T-cell (primary cell): ENCODE measurements around the gene ARHGAP24. TPM values are rescaled to one million over a fixed set of nuclear protein-coding genes. Genes with fewer than 3 reads are reported as not detected.

Experiments used
- ATAC-seq, 4 experiments: fragments of 200-7000 bp in 3 of 4; fragments of 150-1000 bp in 1 of 4; cut with Tn5 transposase; replicated peaks in 1 of 4; 1 replicate in 3 of 4; 2 replicates in 1 of 4; pipeline ENCODE4 v1.10.0; 2021; ENCODE audit warnings: moderate library complexity in 3 of 4, mild to moderate bottlenecking in 2 of 4, moderate number of reproducible peaks in 1 of 4
- CTCF ChIA-PET, 2 donors: fragments of 300-600 bp; sonication (Branson Sonifier 250); formaldehyde crosslinking; loops; one replicate each; lab custom pipeline; 2022; ENCODE audit warnings: antibody characterized with exemption in 2 of 2; lab: Charles Lee
- POLR2A ChIA-PET, 2 donors: fragments of 300-600 bp; sonication (Branson Sonifier 250); formaldehyde crosslinking; loops; one replicate each; lab custom pipeline; 2022; ENCODE audit warnings: antibody characterized with exemption in 2 of 2; lab: Charles Lee
- DNase-seq, 35 experiments: peaks; one replicate each; pipeline versions ENCODE4 v3.0.0 to v3.0.0-alpha.2; 2013 to 2023
- H3K27ac ChIP-seq: one replicate; pipeline ENCODE4 v1.5.1; 2013; ENCODE audit warnings: low read length
- H3K27me3 ChIP-seq, 2 experiments: replicated peaks in 1 of 2; 1 replicate in 1 of 2; 2 replicates in 1 of 2; pipeline versions ENCODE4 v1.6.1 to v1.7.0; 2013; ENCODE audit warnings: low read length in 1 of 2, mixed read lengths in 1 of 2; ENCODE audit not compliant: control insufficient read depth in 2 of 2, insufficient read depth in 2 of 2; ENCODE audit errors: extremely low read depth in 1 of 2
- H3K36me3 ChIP-seq, 2 donors: 1 replicate in 1 of 2; 2 replicates in 1 of 2; pipeline versions ENCODE4 v1.6.1 to v1.7.0; 2013; ENCODE audit warnings: low read length in 1 of 2; ENCODE audit not compliant: control insufficient read depth in 2 of 2, insufficient read depth in 1 of 2; ENCODE audit errors: extremely low read depth in 1 of 2
- H3K4me1 ChIP-seq, 2 experiments: 1 replicate in 1 of 2; 2 replicates in 1 of 2; pipeline versions ENCODE4 v1.6.1 to v1.7.0; 2013; ENCODE audit warnings: low read length in 2 of 2, mixed read lengths in 1 of 2; ENCODE audit not compliant: insufficient read depth in 2 of 2, control insufficient read depth in 1 of 2; ENCODE audit errors: extremely low read depth in 1 of 2
- H3K4me3 ChIP-seq, 2 donors: 1 replicate in 1 of 2; 2 replicates in 1 of 2; pipeline versions ENCODE4 v1.5.1 to v1.7.0; 2013; ENCODE audit warnings: mild to moderate bottlenecking in 2 of 2, low read length in 1 of 2, moderate library complexity in 1 of 2; ENCODE audit not compliant: control insufficient read depth in 1 of 2; ENCODE audit errors: extremely low read depth in 1 of 2
- H3K9me3 ChIP-seq: 2 replicates; pipeline ENCODE4 v1.7.0; 2013
- H3K27ac Mint-ChIP-seq, 2 donors: one replicate each; pipeline ENCODE4 v1.8.0; 2020 to 2021; ENCODE audit warnings: mild to moderate bottlenecking in 2 of 2, mixed read lengths in 2 of 2
- H3K27me3 Mint-ChIP-seq, 2 donors: one replicate each; pipeline ENCODE4 v1.8.0; 2021 to 2022; ENCODE audit warnings: mixed read lengths in 2 of 2
- H3K36me3 Mint-ChIP-seq: one replicate; pipeline ENCODE4 v1.8.0; 2021; ENCODE audit warnings: mixed read lengths
- H3K4me1 Mint-ChIP-seq, 3 donors: one replicate each; pipeline ENCODE4 v1.8.0; 2020 to 2022; ENCODE audit warnings: mixed read lengths in 3 of 3, mild to moderate bottlenecking in 1 of 3
- H3K4me3 Mint-ChIP-seq, 3 donors: one replicate each; pipeline ENCODE4 v1.8.0; 2020 to 2022; ENCODE audit warnings: mild to moderate bottlenecking in 3 of 3, mixed read lengths in 3 of 3, moderate library complexity in 3 of 3
- H3K9me3 Mint-ChIP-seq, 3 donors: one replicate each; pipeline ENCODE4 v1.8.0; 2020 to 2022; ENCODE audit warnings: mixed read lengths in 3 of 3
- WGBS: methylation state at CpG from one replicate; pipeline ENCODE4 v1.1.5; 2013; ENCODE audit warnings: missing lambda C conversion rate; ENCODE audit not compliant: insufficient coverage; 5-methylcytosine and 5-hydroxymethylcytosine counted together
- total RNA-seq, 35 experiments: library from RNA in 6 of 35; stranded (reverse) in 6 of 35; fragments of 120-200 nt in 1 of 35; gene quantifications; one replicate each; pipeline versions ENCODE4 v1.2.1 to v1.2.4 and lab custom pipeline; 2013 to 2026

ARHGAP24 gene
- total RNA-seq, 5 donors from 2014 or later (not counting 1 experiment from before 2014, with no cell fraction given): 0.45 to 2.7 (median 1.8) TPM

- ATAC-seq (no peak), DNase-seq (no peak)
- ChIA-PET CTCF (no interaction called here), POLR2A (no interaction called here)
- no peaks in the 10 kb centered on the region for H3K27me3 ChIP-seq
- Mint-ChIP-seq H3K9me3 (peaks cover 0 to 8% (median 0%) of the 10 kb centered on the region in 3 donors), H3K4me1 (no peaks in the 10 kb centered on the region), H3K27me3 (no peaks in the 10 kb centered on the region), H3K27ac (no peak overlapping the region), H3K36me3 (no peaks in the 10 kb centered on the region), H3K4me3 (no peak overlapping the region)
- H3K4me3 ChIP-seq: no peak overlapping the region
- no peak overlapping the region for H3K27ac ChIP-seq
- H3K9me3 ChIP-seq: no peaks in the 10 kb centered on the region
- H3K4me1 ChIP-seq: no peaks in the 10 kb centered on the region
- no CpG with 5 or more reads among the region's 1 CpG for WGBS
- no peaks in the 10 kb centered on the region for H3K36me3 ChIP-seq
Measured at GRCh38 chr4:85598936-85599335, 124.0 kb downstream of the ARHGAP24 start.

- Histone ChIP-seq H3K36me3 (no peaks in the 10 kb centered on the region), H3K9me3 (no peaks in the 10 kb centered on the region), H3K27ac (no peak overlapping the region), H3K27me3 (no peaks in the 10 kb centered on the region), H3K4me1 (no peaks in the 10 kb centered on the region), H3K4me3 (no peak overlapping the region)
- no peak for DNase-seq
- Mint-ChIP-seq H3K36me3 (no peaks in the 10 kb centered on the region), H3K9me3 (peaks cover 0 to 4% (median 0%) of the 10 kb centered on the region in 3 donors), H3K4me3 (no peak overlapping the region), H3K27ac (no peak overlapping the region), H3K27me3 (no peaks in the 10 kb centered on the region), H3K4me1 (no peaks in the 10 kb centered on the region)
- ChIA-PET CTCF (no interaction called here), POLR2A (no interaction called here)
- no peak for ATAC-seq
- WGBS: 38% methylated on average over 2 of the region's 4 CpGs
Measured at GRCh38 chr4:85600501-85600900, 125.6 kb downstream of the ARHGAP24 start.

- peaks cover 0 to 4% (median 0%) of the 10 kb centered on the region in 3 donors for H3K9me3 Mint-ChIP-seq
- WGBS: 71% methylated on average over 1 of the region's 3 CpGs
- no peak for ATAC-seq
- H3K27ac Mint-ChIP-seq: no peak overlapping the region
- POLR2A ChIA-PET: no interaction called here
- no peak for DNase-seq
- Histone ChIP-seq H3K9me3 (no peaks in the 10 kb centered on the region), H3K4me1 (no peaks in the 10 kb centered on the region), H3K27me3 (no peaks in the 10 kb centered on the region), H3K27ac (no peak overlapping the region), H3K36me3 (no peaks in the 10 kb centered on the region), H3K4me3 (no peak overlapping the region)
- no peaks in the 10 kb centered on the region for H3K36me3 Mint-ChIP-seq
- CTCF ChIA-PET: no interaction called here
- H3K4me3 Mint-ChIP-seq: no peak overlapping the region
- H3K27me3 Mint-ChIP-seq: no peaks in the 10 kb centered on the region
- no peaks in the 10 kb centered on the region for H3K4me1 Mint-ChIP-seq
Measured at GRCh38 chr4:85603437-85604336, 128.7 kb downstream of the ARHGAP24 start.

GRCh38 chr4:85606505-85606904 is 131.6 kb downstream of the ARHGAP24 start:
- H3K27me3 ChIP-seq: no peaks in the 10 kb centered on the region
- no CpG with 5 or more reads among the region's 1 CpG for WGBS
- no peak overlapping the region for H3K27ac ChIP-seq
- Mint-ChIP-seq H3K9me3 (peaks cover 1 to 7% (median 3%) of the 10 kb centered on the region in 3 donors), H3K4me1 (no peaks in the 10 kb centered on the region), H3K36me3 (no peaks in the 10 kb centered on the region), H3K4me3 (no peak overlapping the region), H3K27me3 (no peaks in the 10 kb centered on the region), H3K27ac (no peak overlapping the region)
- no peaks in the 10 kb centered on the region for H3K4me1 ChIP-seq
- ChIA-PET POLR2A (no interaction called here), CTCF (interaction anchor here in 1 of 2 donors (0.6 to 0.7 kb wide), 2 partner anchors 14 to 485 kb away, joined by 3 to 5 read pairs; no protein-coding TSS in a partner anchor)
- H3K36me3 ChIP-seq: no peaks in the 10 kb centered on the region
- no peak overlapping the region for H3K4me3 ChIP-seq
- no peaks in the 10 kb centered on the region for H3K9me3 ChIP-seq
- no peak for ATAC-seq
- DNase-seq: no peak

- no peaks in the 10 kb centered on the region for H3K36me3 ChIP-seq
- H3K9me3 ChIP-seq: no peaks in the 10 kb centered on the region
- H3K4me3 ChIP-seq: no peak overlapping the region
- WGBS: 0% methylated on average over 2 of the region's 5 CpGs
- POLR2A ChIA-PET: no interaction called here
- Mint-ChIP-seq H3K36me3 (no peaks in the 10 kb centered on the region), H3K9me3 (peaks cover 3 to 7% (median 3%) of the 10 kb centered on the region in 3 donors), H3K4me1 (no peaks in the 10 kb centered on the region), H3K27me3 (no peaks in the 10 kb centered on the region), H3K27ac (no peak overlapping the region), H3K4me3 (no peak overlapping the region)
- no peaks in the 10 kb centered on the region for H3K27me3 ChIP-seq
- DNase-seq: no peak
- H3K27ac ChIP-seq: no peak overlapping the region
- H3K4me1 ChIP-seq: no peaks in the 10 kb centered on the region
- CTCF ChIA-PET: no interaction called here
- ATAC-seq: no peak
Measured at GRCh38 chr4:85607624-85608023, 132.7 kb downstream of the ARHGAP24 start.

- DNase-seq (no peak), ATAC-seq (no peak)
- Mint-ChIP-seq H3K9me3 (peaks cover 3 to 7% (median 3%) of the 10 kb centered on the region in 3 donors), H3K27me3 (no peaks in the 10 kb centered on the region), H3K4me1 (no peaks in the 10 kb centered on the region), H3K27ac (no peak overlapping the region), H3K4me3 (no peak overlapping the region), H3K36me3 (no peaks in the 10 kb centered on the region)
- POLR2A ChIA-PET: no interaction called here
- Histone ChIP-seq H3K36me3 (no peaks in the 10 kb centered on the region), H3K27me3 (no peaks in the 10 kb centered on the region), H3K4me1 (no peaks in the 10 kb centered on the region), H3K9me3 (no peaks in the 10 kb centered on the region), H3K4me3 (no peak overlapping the region), H3K27ac (no peak overlapping the region)
- 28% methylated on average over 2 of the region's 2 CpGs for WGBS
- CTCF ChIA-PET: no interaction called here
Measured at GRCh38 chr4:85610450-85610849, 135.5 kb downstream of the ARHGAP24 start.
